Femur (tissue), 1 donor: ENCODE results near the gene IL2RA.
"Not testable (repeated sequence)": the region's sequence is repeated elsewhere in the genome, so short reads cannot be mapped to it uniquely, and the experiment has no call there.

ENCODE experiments used
- DNase-seq: peaks from one replicate; pipeline ENCODE4 v3.0.0-alpha.2; 2017

The IL2RA gene

DNA sequence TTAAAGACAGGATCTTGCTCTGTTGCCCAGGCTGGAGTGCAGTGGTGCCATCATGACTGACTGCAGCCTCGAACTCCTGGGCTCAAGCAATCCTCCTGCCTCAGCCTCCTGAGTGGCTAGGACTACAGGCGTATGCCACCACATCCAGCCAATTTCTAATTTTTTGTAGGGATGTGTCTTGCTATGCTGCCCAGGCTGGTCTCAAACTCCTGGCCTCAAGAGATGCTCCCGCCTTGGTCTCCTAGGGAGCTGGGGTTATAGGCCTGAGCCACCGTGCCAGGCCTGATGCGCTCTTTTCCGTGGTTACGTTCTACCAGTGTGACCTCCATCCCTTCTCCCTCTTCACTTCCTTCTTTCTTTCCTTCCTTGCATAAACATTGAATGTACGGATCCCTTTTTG lies 50.6 kb downstream of the IL2RA start:
- DNase-seq, result no peak

- DNase-seq, result no peak
Measured at GRCh38 chr10:6010569-6010968, 51.6 kb downstream of the IL2RA start.

GRCh38 chr10:6009961-6010360 lies 52.2 kb downstream of the IL2RA start:
- DNase-seq, result no peak

DNA sequence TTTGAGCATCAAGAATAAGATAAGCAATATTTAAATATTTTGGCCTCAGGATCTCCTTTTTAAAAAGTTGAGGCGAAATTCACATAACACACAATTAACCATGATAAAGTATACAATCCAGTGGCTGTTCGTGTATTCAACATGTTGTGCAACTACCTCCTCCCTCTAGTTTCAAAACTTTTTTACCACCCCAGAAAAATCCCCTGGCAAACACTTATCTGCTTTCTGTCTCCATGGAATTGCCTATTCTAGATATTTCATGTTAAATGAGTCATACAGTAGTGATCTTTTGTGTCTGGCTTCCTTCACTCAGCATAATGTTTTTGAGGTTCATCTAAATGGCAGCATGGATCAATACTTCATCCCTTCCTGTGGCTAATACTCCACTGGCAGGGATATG lies 53.0 kb downstream of the IL2RA start:
- no peak for DNase-seq

- DNase-seq, result no peak
Measured at GRCh38 chr10:6008497-6009142, 53.5 kb downstream of the IL2RA start.

DNA sequence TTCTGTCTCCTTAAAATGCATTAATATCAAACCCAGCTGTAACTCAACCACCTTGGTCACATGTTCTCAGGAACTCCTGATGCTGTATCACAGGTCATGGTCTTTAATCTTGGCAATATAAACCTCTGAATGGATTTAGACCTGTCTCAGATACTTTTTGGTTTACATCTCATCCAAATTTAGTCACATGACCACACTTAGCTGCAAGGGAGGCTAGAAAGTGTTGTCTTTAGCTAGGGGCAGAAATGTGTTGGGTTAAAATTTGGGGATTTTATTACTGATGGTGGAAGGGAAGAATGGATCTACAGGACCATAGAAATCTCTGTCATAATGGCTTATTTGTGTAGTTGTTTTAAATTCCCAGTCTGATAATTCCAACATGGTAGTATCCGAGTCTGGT lies 55.2 kb downstream of the IL2RA start:
- no peak for DNase-seq

GRCh38 chr10:6006546-6006945 lies 55.6 kb downstream of the IL2RA start:
- no peak for DNase-seq

- no peak for DNase-seq
Measured at GRCh38 chr10:6005856-6006395, 56.2 kb downstream of the IL2RA start.

DNA sequence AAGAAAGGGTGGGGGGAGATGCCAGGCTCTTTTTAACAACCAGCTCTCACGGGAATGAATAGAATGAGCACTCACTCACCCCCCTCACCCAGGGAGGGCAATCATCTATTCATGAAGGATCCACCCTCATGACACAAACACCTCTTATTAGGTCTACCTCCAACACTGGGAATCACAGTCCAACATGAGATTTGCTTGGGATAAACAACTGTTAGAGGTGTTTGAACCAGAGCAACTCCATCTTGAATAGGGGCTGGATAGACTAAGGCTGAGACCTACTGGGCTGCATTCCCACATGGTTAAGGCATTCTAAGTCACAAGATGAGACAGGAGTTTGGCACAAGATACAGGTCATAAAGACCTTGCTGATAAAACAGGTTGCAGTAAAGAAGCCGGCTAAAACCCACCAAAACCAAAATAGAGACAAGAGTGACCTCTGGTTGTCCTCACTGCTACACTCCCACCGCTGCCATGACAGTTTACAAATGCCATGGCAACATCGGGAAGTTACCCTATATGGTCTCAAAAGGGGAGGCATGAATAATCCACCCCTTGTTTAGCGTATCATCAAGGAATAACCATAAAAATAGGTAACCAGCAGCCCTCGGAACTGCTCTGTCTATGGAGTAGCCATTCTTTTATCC lies 56.9 kb downstream of the IL2RA start:
- DNase-seq, result not testable (repeated sequence)

- no peak for DNase-seq
Measured at GRCh38 chr10:6002809-6003510, 59.2 kb downstream of the IL2RA start.

DNA sequence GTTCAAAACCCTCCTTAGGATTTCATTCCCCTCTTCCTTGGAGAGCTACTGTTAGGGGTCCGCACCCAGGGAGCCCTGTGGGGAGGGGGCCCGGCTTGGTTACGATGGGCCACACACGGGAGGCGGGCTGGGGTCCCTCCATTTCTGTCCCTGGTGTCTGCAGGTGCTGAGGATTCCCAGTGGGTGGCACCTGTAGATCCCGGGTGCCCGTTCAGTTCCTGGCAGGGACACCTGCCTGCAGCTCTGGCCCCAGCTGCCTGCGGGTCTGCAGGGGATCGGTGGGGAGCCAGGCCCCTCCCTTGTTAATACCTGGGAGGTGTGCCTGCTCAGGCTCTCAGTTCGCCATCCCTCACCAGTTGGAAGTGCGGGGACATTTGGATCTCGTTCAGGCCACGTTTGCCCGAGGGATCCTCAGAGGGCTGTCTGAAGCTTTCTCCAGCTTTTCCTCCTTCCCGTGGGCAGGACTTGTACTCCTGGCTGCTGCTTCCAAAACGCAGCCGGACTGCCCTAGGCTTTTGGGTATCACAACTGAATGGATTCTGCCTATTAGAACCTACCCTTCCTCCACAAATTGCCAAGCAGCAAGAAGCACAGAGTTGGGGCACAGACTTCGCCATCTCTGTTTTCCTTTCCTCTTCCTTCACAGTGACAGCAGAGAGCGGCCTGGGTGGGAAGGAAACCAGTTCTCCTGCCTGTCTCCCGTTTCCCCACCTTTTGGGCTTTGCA lies 62.6 kb downstream of the IL2RA start:
- DNase-seq, result no peak

GRCh38 chr10:5996696-5997095 lies 65.5 kb downstream of the IL2RA start:
- DNase-seq, result no peak

GRCh38 chr10:5992398-5992797 lies 69.8 kb downstream of the IL2RA start:
- DNase-seq, result no peak

DNA sequence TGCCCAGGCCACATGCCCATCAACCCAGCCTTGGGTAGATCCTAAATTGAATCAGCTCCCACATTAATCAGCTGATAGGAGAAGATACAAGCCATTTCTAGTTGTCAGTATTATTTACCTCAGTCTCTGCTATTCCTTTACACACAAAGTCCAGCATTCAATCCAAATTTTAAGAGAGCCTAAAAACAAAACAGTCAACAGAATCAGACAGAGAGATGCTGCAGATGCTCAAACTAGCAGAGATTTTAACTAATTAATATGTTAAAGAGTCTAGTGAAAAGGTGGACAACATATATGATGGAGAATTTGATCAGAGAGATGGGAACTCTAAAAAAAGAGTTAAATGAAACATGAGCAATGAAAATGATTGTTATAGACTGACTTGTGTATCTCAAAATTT lies 70.5 kb downstream of the IL2RA start:
- no peak for DNase-seq

DNA sequence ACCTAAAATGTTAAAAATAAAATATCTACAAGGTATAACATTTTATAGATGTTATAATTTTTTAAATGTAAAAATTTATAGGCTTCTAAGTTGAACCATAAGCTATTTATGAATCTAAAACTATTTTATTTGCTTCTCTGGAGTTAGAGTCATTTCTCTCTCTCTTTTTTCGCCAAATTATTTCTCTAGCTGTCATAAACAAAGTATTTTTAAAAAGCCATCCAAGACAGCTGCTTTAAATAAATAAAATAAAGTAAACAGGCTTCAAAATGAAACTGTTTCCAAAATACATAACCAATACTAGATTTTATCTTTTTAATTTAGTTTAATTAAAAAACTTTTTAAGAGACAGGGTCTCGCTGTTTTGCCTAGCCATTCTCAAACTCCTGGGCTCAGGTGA lies 72.4 kb downstream of the IL2RA start:
- DNase-seq, result no peak

GRCh38 chr10:5988336-5988920 lies 73.7 kb downstream of the IL2RA start:
- DNase-seq, result no peak

DNA sequence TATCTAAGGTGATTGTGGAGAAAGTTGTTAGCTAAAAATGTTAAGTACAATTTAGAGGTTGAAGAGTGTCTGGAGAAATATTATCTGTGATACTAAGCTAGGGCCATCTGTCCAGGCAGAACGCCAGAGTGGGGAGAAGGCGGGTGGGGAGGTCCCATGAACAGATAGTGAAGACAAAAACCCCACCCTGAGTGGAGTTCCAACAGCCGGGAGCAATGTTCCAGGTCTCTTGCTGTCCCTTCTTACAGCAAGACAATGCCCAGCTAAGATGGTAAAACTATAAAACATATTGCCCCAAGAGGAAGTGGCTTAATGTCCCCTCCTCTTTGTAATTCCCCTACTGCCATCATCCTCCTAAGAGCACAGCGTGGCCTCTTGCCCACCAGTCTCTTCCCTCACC lies 74.4 kb downstream of the IL2RA start:
- DNase-seq, result peak; percentile 40

DNA sequence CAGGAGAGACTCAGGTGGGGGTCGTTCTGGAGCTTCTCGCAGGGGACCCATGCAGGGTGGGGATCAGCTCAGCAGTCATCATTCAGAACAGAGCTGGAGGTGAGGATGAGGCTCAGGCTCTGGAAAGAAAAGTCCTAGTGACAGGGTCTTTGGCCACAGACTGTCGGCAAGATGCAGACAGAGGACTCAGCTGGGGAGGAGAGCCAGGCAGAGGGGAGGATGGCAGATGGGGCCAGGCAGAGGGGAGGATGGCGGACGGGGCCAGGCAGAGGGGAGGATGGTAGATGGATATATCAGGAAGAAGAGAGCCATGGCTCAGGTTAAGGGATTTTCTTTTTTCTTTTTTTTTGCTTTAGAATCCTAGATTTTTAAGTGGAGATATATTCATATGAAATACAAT lies 77.1 kb downstream of the IL2RA start:
- no peak for DNase-seq

DNA sequence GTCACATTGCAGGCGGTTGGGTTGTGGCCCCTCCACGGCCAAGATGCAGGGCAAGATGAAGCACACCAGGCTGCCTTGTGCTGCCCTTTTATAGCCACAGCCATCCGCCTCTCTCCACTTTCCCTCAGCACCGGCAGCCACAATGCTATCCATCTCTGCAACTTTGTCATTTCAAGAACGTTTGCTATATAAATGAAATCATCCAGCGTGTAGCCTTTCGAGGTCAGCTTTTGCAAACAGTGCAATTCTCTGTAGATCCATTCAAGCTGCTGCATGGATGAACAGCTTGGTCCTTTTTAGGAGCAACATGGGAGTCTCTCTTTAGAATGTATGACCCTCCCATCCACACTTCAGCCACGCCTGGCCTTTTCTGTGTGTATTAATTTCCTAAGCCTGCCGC lies 78.4 kb downstream of the IL2RA start:
- no peak for DNase-seq

DNA sequence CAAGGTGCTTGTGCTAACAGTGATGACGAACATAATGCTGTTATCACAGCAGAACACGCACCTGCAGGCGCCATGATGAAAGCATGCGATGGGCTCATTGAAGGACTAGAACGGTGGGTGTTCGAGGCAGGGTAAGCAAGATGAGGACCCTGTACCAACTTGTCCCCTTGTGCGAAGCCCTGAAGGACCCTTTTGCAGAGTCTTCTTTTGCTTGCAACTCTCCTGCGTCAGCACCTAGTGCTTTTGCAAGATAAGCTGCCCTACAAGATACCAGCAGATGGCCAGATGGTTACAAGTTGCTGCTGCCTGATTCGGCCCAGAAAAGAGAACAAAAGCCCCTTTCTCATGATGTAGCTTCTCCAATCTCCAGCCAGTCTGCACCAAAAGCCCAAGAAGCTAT lies 80.6 kb downstream of the IL2RA start:
- no peak for DNase-seq

DNA sequence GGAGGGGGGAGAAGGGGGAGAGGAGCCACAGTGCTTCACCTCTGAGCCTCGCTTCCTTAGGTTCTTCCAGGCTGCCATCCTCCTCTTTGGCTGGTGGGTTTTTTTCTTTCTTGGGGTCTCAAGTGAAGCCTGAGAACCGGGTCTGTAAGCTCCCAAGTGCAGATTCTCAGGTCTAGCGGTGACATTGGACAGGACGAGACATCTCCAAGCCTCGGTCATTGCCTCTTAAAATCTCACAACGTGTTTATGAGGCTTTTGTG lies 84.0 kb downstream of the IL2RA start:
- DNase-seq, result no peak

DNA sequence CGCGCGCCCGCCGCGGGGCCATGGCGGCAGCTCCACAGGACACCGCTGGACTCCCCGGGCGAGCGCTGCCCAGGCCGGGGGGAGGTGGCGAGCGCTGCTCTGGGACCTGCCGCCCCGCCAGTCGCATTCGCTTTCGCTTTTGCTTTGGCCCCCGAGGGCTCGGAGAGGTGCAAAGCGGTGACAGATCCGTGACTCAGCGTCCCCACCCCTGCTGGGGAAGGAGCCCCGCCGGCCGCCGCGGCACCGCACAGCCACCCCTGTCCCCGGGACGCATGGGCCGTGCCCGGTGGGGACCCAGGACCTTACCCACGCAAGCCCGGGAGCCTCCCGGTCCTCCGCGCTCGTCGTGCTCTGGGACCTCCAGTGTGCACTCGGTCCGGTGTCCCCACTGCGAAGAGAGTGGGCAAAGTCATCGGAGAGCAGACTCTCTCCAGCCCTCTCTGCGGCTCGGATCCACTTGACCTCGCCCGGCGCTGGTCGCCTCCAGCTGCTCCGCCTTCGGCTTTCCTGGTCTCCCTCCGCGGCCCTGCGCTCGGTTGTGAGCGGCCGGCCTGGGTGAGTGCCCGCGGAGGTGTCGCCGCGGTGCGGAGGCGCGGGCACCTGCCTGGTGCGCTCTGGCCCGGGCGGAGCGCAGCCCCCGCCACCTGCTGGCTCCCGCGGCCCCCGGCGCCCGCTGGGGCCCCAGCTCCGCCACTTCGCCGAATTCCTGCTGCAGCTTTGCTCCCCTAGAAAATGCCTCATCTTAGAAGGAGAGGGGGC lies 84.5 kb downstream of the IL2RA start, which contains the start of gene IL15RA:
Gene IL15RA (minus strand): TSS at position 73 of the 759 bp plus-strand sequence. CDS start 51 bp downstream, at position 22.
- DNase-seq, result peak; percentile 71
